NCI-H2196 treated with DMSO at 0.1 percent for 48 hours (cell line): Measurements from ENCODE around the gene ADPRHL1.

Experiments used
- DNase-seq: peaks from one replicate; lab custom pipeline; 2025; ENCODE audit not compliant: unreplicated experiment; lab: John Stamatoyannopoulos, UW

Gene ADPRHL1

GRCh38 chr13:113452942-113453901, at the start of gene ADPRHL1:
Gene ADPRHL1 (minus strand): TSS chr13:113453488. CDS start chr13:113453437, 51 bp downstream.
- no peak for DNase-seq

GRCh38 chr13:113502686-113503085, 49.4 kb upstream of the ADPRHL1 start:
- DNase-seq: no peak

- DNase-seq: no peak
Observed at GRCh38 chr13:113500530-113501265, 47.4 kb upstream of the ADPRHL1 start.

- DNase-seq: no peak
Observed at GRCh38 chr13:113499936-113500335, 46.6 kb upstream of the ADPRHL1 start.

- DNase-seq: no peak
Observed at GRCh38 chr13:113498905-113499304, 45.6 kb upstream of the ADPRHL1 start.

GRCh38 chr13:113497217-113497616, 43.9 kb upstream of the ADPRHL1 start:
- no peak for DNase-seq

- DNase-seq: no peak
Observed at GRCh38 chr13:113495494-113496210, 42.4 kb upstream of the ADPRHL1 start.

- no peak for DNase-seq
Observed at GRCh38 chr13:113493315-113493951, 40.1 kb upstream of the ADPRHL1 start.

- DNase-seq: no peak
Observed at GRCh38 chr13:113491982-113492381, 38.7 kb upstream of the ADPRHL1 start.

- no peak for DNase-seq
Observed at GRCh38 chr13:113491418-113491883, 38.2 kb upstream of the ADPRHL1 start.

- peak; percentile 42 for DNase-seq
Observed at GRCh38 chr13:113490496-113491417, 37.5 kb upstream of the ADPRHL1 start, which contains the start of gene DCUN1D2. Gene DCUN1D2 (minus strand): TSS chr13:113490711. CDS start chr13:113490669, 42 bp downstream.

- no peak for DNase-seq
Observed at GRCh38 chr13:113489549-113490495, 36.5 kb upstream of the ADPRHL1 start.

GRCh38 chr13:113489171-113489548, 35.9 kb upstream of the ADPRHL1 start:
- no peak for DNase-seq

- no peak for DNase-seq
Observed at GRCh38 chr13:113488283-113488682, 35.0 kb upstream of the ADPRHL1 start.

GRCh38 chr13:113486698-113487097, 33.4 kb upstream of the ADPRHL1 start:
- DNase-seq: no peak

- no peak for DNase-seq
Observed at GRCh38 chr13:113485545-113485944, 32.3 kb upstream of the ADPRHL1 start.

- no peak for DNase-seq
Observed at GRCh38 chr13:113483504-113484293, 30.4 kb upstream of the ADPRHL1 start.

- DNase-seq: no peak
Observed at GRCh38 chr13:113483081-113483480, 29.8 kb upstream of the ADPRHL1 start.
